BJ (cell line): ENCODE data around the gene STXBP2. TPM values are rescaled to one million over a fixed set of nuclear protein-coding genes. Genes with fewer than 3 reads are reported as not detected.

Experiments
- CTCF ChIA-PET: fragments of 350-600 bp; formaldehyde crosslinking; extraction: SDS; loops from one replicate; lab custom pipeline; 2021; ENCODE audit warnings: antibody characterized with exemption, inconsistent platforms; lab: Yijun Ruan, JAX
- POLR2A ChIA-PET: fragments of 300-600 bp; sonication (Branson Sonifier 250); formaldehyde crosslinking; extraction: SDS; loops from one replicate; lab custom pipeline; 2021; ENCODE audit warnings: antibody characterized with exemption; lab: Charles Lee
- DNase-seq: peaks from one replicate; pipeline ENCODE4 v3.0.0-alpha.2; 2011; ENCODE audit warnings: low read depth
- H3K27me3 ChIP-seq: 2 replicates; pipeline ENCODE4 v1.6.0; 2011; ENCODE audit warnings: low read length; ENCODE audit not compliant: control insufficient read depth, insufficient read depth
- H3K36me3 ChIP-seq: 2 replicates; pipeline ENCODE4 v1.5.1; 2011; ENCODE audit warnings: low read length; ENCODE audit not compliant: control insufficient read depth, insufficient read depth
- H3K4me3 ChIP-seq: 2 replicates; pipeline ENCODE4 v1.5.1; 2011; ENCODE audit warnings: low read depth, mild to moderate bottlenecking, control low read depth, low read length
- polyA plus RNA-seq: library from polyadenylated mRNA; depleted of rRNA; stranded (reverse); fragments of >200 nt; gene quantifications from 2 replicates; pipeline ENCODE4 v1.2.3, GENCODE V29; 2011
- TF ChIP-seq, protein P1 (sequence below): IDR thresholded peaks from 2 replicates; pipeline ENCODE4 v1.5.1; 2011; ENCODE audit warnings: low read depth, mild to moderate bottlenecking, control low read depth, inconsistent platforms, low read length, moderate library complexity; ENCODE audit not compliant: insufficient read depth

The STXBP2 gene
- polyA plus RNA-seq, 1 experiment, result 39.4 TPM

GRCh38 chr19:7614859-7615741, 21.8 kb upstream of the STXBP2 start:
- no peak for DNase-seq
- H3K36me3 ChIP-seq, result peaks cover 8% of the 10 kb centered on the region
- ChIA-PET CTCF (interaction anchor here (0.6 kb wide), 1 partner anchor 66 kb away, joined by 3 read pairs; the partner anchor contains the start of gene TRAPPC5), POLR2A (no interaction called here)
- no peaks in the 10 kb centered on the region for H3K27me3 ChIP-seq
- TF ChIP-seq, protein P1, sequence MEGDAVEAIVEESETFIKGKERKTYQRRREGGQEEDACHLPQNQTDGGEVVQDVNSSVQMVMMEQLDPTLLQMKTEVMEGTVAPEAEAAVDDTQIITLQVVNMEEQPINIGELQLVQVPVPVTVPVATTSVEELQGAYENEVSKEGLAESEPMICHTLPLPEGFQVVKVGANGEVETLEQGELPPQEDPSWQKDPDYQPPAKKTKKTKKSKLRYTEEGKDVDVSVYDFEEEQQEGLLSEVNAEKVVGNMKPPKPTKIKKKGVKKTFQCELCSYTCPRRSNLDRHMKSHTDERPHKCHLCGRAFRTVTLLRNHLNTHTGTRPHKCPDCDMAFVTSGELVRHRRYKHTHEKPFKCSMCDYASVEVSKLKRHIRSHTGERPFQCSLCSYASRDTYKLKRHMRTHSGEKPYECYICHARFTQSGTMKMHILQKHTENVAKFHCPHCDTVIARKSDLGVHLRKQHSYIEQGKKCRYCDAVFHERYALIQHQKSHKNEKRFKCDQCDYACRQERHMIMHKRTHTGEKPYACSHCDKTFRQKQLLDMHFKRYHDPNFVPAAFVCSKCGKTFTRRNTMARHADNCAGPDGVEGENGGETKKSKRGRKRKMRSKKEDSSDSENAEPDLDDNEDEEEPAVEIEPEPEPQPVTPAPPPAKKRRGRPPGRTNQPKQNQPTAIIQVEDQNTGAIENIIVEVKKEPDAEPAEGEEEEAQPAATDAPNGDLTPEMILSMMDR, result no peak
- no peak overlapping the region for H3K4me3 ChIP-seq

DNA sequence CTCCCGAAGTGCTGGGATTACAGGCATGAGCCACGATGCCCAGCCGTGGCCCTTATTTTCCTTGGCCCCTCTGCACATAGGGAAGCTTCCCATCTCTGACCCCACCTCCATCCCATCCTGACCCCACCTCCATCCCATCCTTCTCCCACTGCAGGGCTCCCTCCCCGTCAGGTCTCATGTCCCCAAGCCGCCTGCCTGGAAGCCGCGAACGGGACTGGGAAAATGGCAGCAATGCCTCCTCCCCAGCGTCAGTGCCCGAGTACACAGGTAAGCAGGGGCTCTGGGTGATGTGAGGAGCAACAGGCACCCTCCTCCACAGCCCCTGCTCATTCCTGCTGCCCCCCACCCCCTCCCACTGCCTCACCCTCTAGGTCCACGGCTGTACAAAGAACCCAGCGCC, 19.7 kb upstream of the STXBP2 start:
- Histone ChIP-seq H3K27me3 (no peaks in the 10 kb centered on the region), H3K4me3 (no peak overlapping the region), H3K36me3 (peaks cover 16% of the 10 kb centered on the region)
- TF ChIP-seq, protein P1, result no peak
- ChIA-PET POLR2A (no interaction called here), CTCF (no interaction called here)
- DNase-seq, result no peak

GRCh38 chr19:7617735-7618134, 19.2 kb upstream of the STXBP2 start:
- H3K27me3 ChIP-seq, result no peaks in the 10 kb centered on the region
- ChIA-PET POLR2A (no interaction called here), CTCF (no interaction called here)
- TF ChIP-seq, protein P1, result no peak
- DNase-seq, result no peak
- no peak overlapping the region for H3K4me3 ChIP-seq
- peaks cover 18% of the 10 kb centered on the region for H3K36me3 ChIP-seq

GRCh38 chr19:7618348-7618747, 18.6 kb upstream of the STXBP2 start:
- TF ChIP-seq, protein P1, result no peak
- CTCF ChIA-PET, result no interaction called here
- Histone ChIP-seq H3K4me3 (no peak overlapping the region), H3K36me3 (peaks cover 18% of the 10 kb centered on the region), H3K27me3 (no peaks in the 10 kb centered on the region)
- no peak for DNase-seq
- POLR2A ChIA-PET, result no interaction called here

DNA sequence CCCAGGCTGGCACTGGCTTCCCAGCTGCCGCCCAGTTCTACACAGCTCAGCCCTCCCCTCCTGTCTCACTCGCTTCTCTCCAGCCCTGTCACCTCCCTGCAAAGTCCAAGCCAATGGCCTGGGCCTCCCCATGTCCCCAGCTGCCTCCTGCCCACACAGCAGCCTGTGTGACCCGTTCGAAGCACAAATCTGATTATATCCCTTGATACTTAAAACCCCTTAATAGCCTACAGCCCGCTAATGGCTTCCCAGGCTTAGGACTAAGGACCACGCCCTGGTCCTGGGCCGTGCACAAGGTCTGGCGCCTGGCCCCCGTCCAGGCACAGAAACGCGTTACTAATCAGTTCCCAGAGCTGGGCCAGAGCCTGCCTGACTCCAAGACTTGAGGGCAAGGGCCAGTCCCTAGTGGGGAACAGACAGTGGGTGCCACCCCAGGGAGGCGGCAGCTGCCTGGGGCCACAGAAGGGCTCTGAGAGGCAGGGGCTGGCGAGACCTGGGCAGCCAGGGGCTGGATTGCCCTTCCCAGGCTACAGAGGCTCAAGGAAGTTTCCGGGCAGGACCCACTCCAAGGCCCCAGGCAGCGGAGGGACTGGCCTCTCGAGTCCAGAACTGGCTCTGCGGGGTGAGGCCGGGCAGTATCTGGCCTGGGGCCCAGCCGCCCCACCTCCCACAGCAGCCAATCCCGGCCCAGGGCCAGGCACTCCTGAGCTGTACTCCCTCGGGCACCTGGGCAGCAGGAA, 18.0 kb upstream of the STXBP2 start:
- DNase-seq, result no peak
- H3K4me3 ChIP-seq, result no peak overlapping the region
- peaks cover 20% of the 10 kb centered on the region for H3K36me3 ChIP-seq
- CTCF ChIA-PET, result no interaction called here
- TF ChIP-seq, protein P1, result no peak
- POLR2A ChIA-PET, result no interaction called here
- no peaks in the 10 kb centered on the region for H3K27me3 ChIP-seq
